H1 (cell line): ENCODE measurements around the gene SMARCA5. TPM values are rescaled to one million over a fixed set of nuclear protein-coding genes. Genes with fewer than 3 reads are reported as not detected.

Source experiments
- polyA plus RNA-seq, 7 experiments: library from polyadenylated mRNA; depleted of rRNA in 3 of 7; stranded (reverse) in 5 of 7; unstranded in 2 of 7; fragments of >200 nt in 5 of 7; fragments of 200-250 nt in 2 of 7; gene quantifications; 1 replicate in 5 of 7; 2 replicates in 1 of 7; 4 replicates in 1 of 7; pipeline versions ENCODE4 v1.2.1 to v1.2.3, GENCODE V29; 2011 to 2013; ENCODE audit warnings: missing spikeins in 2 of 7, mixed read lengths in 2 of 7
- total RNA-seq: library from RNA; stranded (reverse); fragmentation: NEBNext Ultra II Directional; extraction: Animal tissue kit (Norgen Biotek cat#: 25700); gene quantifications from 2 replicates; pipeline ENCODE4 v1.2.1, GENCODE V29; 2021
- TF ChIP-seq, protein P1 (sequence below): fragments of 300-600 bp; sonication (generic); IDR thresholded peaks from 2 replicates; pipeline ENCODE4 v1.7.1; 2012; ENCODE audit warnings: low read length, moderate library complexity, mild to moderate bottlenecking, inconsistent platforms; ENCODE audit not compliant: insufficient replicate concordance

The SMARCA5 gene
- total and polyA plus RNA-seq, 2 of the 8 experiments (the other 6 are each of a cell fraction or from before 2014, with no cell fraction given), result 13.9 to 112 TPM

DNA sequence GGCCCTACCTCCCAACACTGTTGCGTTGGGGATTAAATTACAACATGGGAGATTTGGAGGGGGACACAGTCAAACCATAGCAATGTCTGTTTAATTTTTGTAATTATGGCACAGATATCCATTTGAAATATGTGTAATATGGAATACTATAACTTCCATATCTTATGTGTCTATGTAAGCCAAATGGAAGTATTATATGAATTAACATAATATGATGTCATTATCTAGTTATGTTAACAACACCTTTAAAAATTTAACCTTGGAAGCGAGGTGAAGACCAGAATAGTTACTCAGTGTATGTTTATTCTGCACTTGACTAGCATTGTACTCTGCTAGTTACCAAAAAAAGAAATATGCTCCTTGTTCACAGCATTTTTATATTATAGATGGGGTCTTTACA lies 4.3 kb downstream of the SMARCA5 start (continued):
- TF ChIP-seq, protein P1, sequence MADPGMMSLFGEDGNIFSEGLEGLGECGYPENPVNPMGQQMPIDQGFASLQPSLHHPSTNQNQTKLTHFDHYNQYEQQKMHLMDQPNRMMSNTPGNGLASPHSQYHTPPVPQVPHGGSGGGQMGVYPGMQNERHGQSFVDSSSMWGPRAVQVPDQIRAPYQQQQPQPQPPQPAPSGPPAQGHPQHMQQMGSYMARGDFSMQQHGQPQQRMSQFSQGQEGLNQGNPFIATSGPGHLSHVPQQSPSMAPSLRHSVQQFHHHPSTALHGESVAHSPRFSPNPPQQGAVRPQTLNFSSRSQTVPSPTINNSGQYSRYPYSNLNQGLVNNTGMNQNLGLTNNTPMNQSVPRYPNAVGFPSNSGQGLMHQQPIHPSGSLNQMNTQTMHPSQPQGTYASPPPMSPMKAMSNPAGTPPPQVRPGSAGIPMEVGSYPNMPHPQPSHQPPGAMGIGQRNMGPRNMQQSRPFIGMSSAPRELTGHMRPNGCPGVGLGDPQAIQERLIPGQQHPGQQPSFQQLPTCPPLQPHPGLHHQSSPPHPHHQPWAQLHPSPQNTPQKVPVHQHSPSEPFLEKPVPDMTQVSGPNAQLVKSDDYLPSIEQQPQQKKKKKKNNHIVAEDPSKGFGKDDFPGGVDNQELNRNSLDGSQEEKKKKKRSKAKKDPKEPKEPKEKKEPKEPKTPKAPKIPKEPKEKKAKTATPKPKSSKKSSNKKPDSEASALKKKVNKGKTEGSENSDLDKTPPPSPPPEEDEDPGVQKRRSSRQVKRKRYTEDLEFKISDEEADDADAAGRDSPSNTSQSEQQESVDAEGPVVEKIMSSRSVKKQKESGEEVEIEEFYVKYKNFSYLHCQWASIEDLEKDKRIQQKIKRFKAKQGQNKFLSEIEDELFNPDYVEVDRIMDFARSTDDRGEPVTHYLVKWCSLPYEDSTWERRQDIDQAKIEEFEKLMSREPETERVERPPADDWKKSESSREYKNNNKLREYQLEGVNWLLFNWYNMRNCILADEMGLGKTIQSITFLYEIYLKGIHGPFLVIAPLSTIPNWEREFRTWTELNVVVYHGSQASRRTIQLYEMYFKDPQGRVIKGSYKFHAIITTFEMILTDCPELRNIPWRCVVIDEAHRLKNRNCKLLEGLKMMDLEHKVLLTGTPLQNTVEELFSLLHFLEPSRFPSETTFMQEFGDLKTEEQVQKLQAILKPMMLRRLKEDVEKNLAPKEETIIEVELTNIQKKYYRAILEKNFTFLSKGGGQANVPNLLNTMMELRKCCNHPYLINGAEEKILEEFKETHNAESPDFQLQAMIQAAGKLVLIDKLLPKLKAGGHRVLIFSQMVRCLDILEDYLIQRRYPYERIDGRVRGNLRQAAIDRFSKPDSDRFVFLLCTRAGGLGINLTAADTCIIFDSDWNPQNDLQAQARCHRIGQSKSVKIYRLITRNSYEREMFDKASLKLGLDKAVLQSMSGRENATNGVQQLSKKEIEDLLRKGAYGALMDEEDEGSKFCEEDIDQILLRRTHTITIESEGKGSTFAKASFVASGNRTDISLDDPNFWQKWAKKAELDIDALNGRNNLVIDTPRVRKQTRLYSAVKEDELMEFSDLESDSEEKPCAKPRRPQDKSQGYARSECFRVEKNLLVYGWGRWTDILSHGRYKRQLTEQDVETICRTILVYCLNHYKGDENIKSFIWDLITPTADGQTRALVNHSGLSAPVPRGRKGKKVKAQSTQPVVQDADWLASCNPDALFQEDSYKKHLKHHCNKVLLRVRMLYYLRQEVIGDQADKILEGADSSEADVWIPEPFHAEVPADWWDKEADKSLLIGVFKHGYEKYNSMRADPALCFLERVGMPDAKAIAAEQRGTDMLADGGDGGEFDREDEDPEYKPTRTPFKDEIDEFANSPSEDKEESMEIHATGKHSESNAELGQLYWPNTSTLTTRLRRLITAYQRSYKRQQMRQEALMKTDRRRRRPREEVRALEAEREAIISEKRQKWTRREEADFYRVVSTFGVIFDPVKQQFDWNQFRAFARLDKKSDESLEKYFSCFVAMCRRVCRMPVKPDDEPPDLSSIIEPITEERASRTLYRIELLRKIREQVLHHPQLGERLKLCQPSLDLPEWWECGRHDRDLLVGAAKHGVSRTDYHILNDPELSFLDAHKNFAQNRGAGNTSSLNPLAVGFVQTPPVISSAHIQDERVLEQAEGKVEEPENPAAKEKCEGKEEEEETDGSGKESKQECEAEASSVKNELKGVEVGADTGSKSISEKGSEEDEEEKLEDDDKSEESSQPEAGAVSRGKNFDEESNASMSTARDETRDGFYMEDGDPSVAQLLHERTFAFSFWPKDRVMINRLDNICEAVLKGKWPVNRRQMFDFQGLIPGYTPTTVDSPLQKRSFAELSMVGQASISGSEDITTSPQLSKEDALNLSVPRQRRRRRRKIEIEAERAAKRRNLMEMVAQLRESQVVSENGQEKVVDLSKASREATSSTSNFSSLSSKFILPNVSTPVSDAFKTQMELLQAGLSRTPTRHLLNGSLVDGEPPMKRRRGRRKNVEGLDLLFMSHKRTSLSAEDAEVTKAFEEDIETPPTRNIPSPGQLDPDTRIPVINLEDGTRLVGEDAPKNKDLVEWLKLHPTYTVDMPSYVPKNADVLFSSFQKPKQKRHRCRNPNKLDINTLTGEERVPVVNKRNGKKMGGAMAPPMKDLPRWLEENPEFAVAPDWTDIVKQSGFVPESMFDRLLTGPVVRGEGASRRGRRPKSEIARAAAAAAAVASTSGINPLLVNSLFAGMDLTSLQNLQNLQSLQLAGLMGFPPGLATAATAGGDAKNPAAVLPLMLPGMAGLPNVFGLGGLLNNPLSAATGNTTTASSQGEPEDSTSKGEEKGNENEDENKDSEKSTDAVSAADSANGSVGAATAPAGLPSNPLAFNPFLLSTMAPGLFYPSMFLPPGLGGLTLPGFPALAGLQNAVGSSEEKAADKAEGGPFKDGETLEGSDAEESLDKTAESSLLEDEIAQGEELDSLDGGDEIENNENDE, result no peak
